GF-D8 (cell line): Measurements from ENCODE around the gene MRPS31.
"Not testable (repeated sequence)": the region's sequence is repeated elsewhere in the genome, so short reads cannot be mapped to it uniquely, and the experiment has no call there.

Source experiments
- DNase-seq: peaks from one replicate; lab custom pipeline; 2025; lab: John Stamatoyannopoulos, UW

The MRPS31 gene

GRCh38 chr13:40758811-40759210 lies 12.2 kb downstream of the MRPS31 start:
- no peak for DNase-seq

- DNase-seq = no peak
Observed at GRCh38 chr13:40756042-40756441, 14.9 kb downstream of the MRPS31 start.

- DNase-seq = no peak
Observed at GRCh38 chr13:40755082-40755700, 15.8 kb downstream of the MRPS31 start.

GRCh38 chr13:40749327-40749726 lies 21.7 kb downstream of the MRPS31 start:
- DNase-seq = no peak

- not testable (repeated sequence) for DNase-seq
Observed at GRCh38 chr13:40735232-40735548, 35.8 kb downstream of the MRPS31 start.

- DNase-seq = not testable (repeated sequence)
Observed at GRCh38 chr13:40734536-40735231, 36.3 kb downstream of the MRPS31 start.

- DNase-seq = no peak
Observed at GRCh38 chr13:40732658-40733057, 38.3 kb downstream of the MRPS31 start.

- DNase-seq = no peak
Observed at GRCh38 chr13:40728595-40728994, 42.4 kb downstream of the MRPS31 start.

GRCh38 chr13:40714433-40714832 lies 56.6 kb downstream of the MRPS31 start:
- DNase-seq = not testable (repeated sequence)

- DNase-seq = no peak
Observed at GRCh38 chr13:40706439-40706838, 64.6 kb downstream of the MRPS31 start.

GRCh38 chr13:40697711-40698110 lies 73.3 kb downstream of the MRPS31 start:
- no peak for DNase-seq

- DNase-seq = no peak
Observed at GRCh38 chr13:40694426-40694825, 76.6 kb downstream of the MRPS31 start.

GRCh38 chr13:40692946-40693345 lies 78.0 kb downstream of the MRPS31 start:
- no peak for DNase-seq

- DNase-seq = no peak
Observed at GRCh38 chr13:40688781-40689180, 82.2 kb downstream of the MRPS31 start.

GRCh38 chr13:40682449-40683240 lies 88.3 kb downstream of the MRPS31 start:
- DNase-seq = no peak

- peak; percentile 61 for DNase-seq
Observed at GRCh38 chr13:40681341-40682146, 89.4 kb downstream of the MRPS31 start.

- DNase-seq = no peak
Observed at GRCh38 chr13:40680659-40681323, 90.2 kb downstream of the MRPS31 start.

- no peak for DNase-seq
Observed at GRCh38 chr13:40679480-40679985, 91.5 kb downstream of the MRPS31 start.
